H9 (cell line): ENCODE measurements around the gene SLC22A2. TPM values are rescaled to one million over a fixed set of nuclear protein-coding genes. Genes with fewer than 3 reads are reported as not detected.

ENCODE experiments used
- DNase-seq: peaks from one replicate; pipeline ENCODE4 v3.0.0-alpha.2; 2017
- H2AFZ ChIP-seq: one replicate; pipeline ENCODE4 v1.6.1; 2013; ENCODE audit warnings: mild to moderate bottlenecking, low read length, control low read depth, moderate library complexity
- H2AK5ac ChIP-seq: 2 replicates; pipeline ENCODE4 v1.6.1; 2013; ENCODE audit warnings: low read length, control low read depth, mixed read lengths; ENCODE audit not compliant: insufficient read length
- H2BK120ac ChIP-seq: one replicate; pipeline ENCODE4 v1.6.1; 2013; ENCODE audit warnings: low read depth, mild to moderate bottlenecking, low read length, control low read depth, inconsistent platforms; ENCODE audit not compliant: poor library complexity, severe bottlenecking
- H2BK12ac ChIP-seq: 2 replicates; pipeline ENCODE4 v1.6.1; 2013; ENCODE audit warnings: low read length, control low read depth, mixed read lengths, low read depth; ENCODE audit not compliant: insufficient read length
- H2BK15ac ChIP-seq: 2 replicates; pipeline ENCODE4 v1.6.1; 2013; ENCODE audit warnings: low read depth, low read length, control low read depth
- H2BK20ac ChIP-seq: one replicate; pipeline ENCODE4 v1.6.1; 2013; ENCODE audit warnings: low read depth, mild to moderate bottlenecking, low read length, control low read depth, inconsistent platforms; ENCODE audit not compliant: poor library complexity, severe bottlenecking
- H2BK5ac ChIP-seq: 2 replicates; pipeline ENCODE4 v1.6.1; 2013; ENCODE audit warnings: low read length, control low read depth, mixed read lengths; ENCODE audit not compliant: insufficient read length
- H3K14ac ChIP-seq: 2 replicates; pipeline ENCODE4 v1.6.1; 2013; ENCODE audit warnings: low read length, control low read depth; ENCODE audit not compliant: insufficient read depth
- H3K18ac ChIP-seq: 2 replicates; pipeline ENCODE4 v1.6.1; 2013; ENCODE audit warnings: low read depth, mild to moderate bottlenecking, mixed read lengths, low read length, control low read depth; ENCODE audit not compliant: insufficient read length
- H3K23ac ChIP-seq: 2 replicates; pipeline ENCODE4 v1.6.1; 2013; ENCODE audit warnings: low read length, control low read depth, mixed read lengths, low read depth; ENCODE audit not compliant: insufficient read length
- H3K23me2 ChIP-seq: 2 replicates; pipeline ENCODE4 v1.6.1; 2013; ENCODE audit warnings: low read depth, mild to moderate bottlenecking, mixed read lengths, low read length, control low read depth; ENCODE audit not compliant: insufficient read length, poor library complexity, severe bottlenecking
- H3K27ac ChIP-seq: 2 replicates; pipeline ENCODE4 v1.5.1; 2013; ENCODE audit warnings: low read length, control low read depth, mixed read lengths, low read depth; ENCODE audit not compliant: insufficient read length
- H3K27me3 ChIP-seq: 2 replicates; pipeline ENCODE4 v1.6.1; 2013; ENCODE audit warnings: low read length, control low read depth, inconsistent platforms; ENCODE audit not compliant: insufficient read depth
- H3K4ac ChIP-seq: 2 replicates; pipeline ENCODE4 v1.6.1; 2013; ENCODE audit warnings: low read depth, mild to moderate bottlenecking, control low read depth, inconsistent platforms, low read length, moderate library complexity
- H3K4me1 ChIP-seq: 2 replicates; pipeline ENCODE4 v1.6.1; 2013; ENCODE audit warnings: low read length, control low read depth, inconsistent platforms; ENCODE audit not compliant: insufficient read depth
- H3K4me2 ChIP-seq: 2 replicates; pipeline ENCODE4 v1.6.1; 2013; ENCODE audit warnings: low read length, control low read depth, mixed read lengths; ENCODE audit not compliant: insufficient read length, insufficient read depth
- H3K56ac ChIP-seq: 2 replicates; pipeline ENCODE4 v1.6.1; 2013; ENCODE audit warnings: low read depth, mild to moderate bottlenecking, mixed read lengths, low read length, control low read depth; ENCODE audit not compliant: insufficient read length
- H3K79me1 ChIP-seq: 2 replicates; pipeline ENCODE4 v1.6.1; 2013; ENCODE audit warnings: low read depth, mild to moderate bottlenecking, moderate library complexity, low read length, control low read depth, inconsistent platforms; ENCODE audit not compliant: insufficient read depth, poor library complexity, severe bottlenecking
- H3K79me2 ChIP-seq: 2 replicates; pipeline ENCODE4 v1.6.1; 2013; ENCODE audit warnings: low read length, control low read depth, inconsistent platforms; ENCODE audit not compliant: insufficient read depth
- H3K9ac ChIP-seq: 2 replicates; pipeline ENCODE4 v1.6.1; 2013; ENCODE audit warnings: low read length, control low read depth, mixed read lengths; ENCODE audit not compliant: insufficient read length; ENCODE audit errors: extremely low read depth
- H3K9me3 ChIP-seq: one replicate; pipeline ENCODE4 v1.6.1; 2013; ENCODE audit warnings: low read depth, low read length, inconsistent platforms; ENCODE audit not compliant: control insufficient read depth
- H3T11ph ChIP-seq: one replicate; pipeline ENCODE4 v1.6.1; 2013; ENCODE audit warnings: mild to moderate bottlenecking, low read length, control low read depth, inconsistent platforms
- H4K20me1 ChIP-seq: one replicate; pipeline ENCODE4 v1.6.1; 2013; ENCODE audit not compliant: control insufficient read depth, insufficient read length, insufficient read depth
- H4K5ac ChIP-seq: 2 replicates; pipeline ENCODE4 v1.6.1; 2013; ENCODE audit warnings: low read depth, mild to moderate bottlenecking, mixed read lengths, low read length, control low read depth; ENCODE audit not compliant: insufficient read length
- H4K8ac ChIP-seq: replicated peaks from 2 replicates; pipeline ENCODE4 v1.6.1; 2013; ENCODE audit warnings: low read length, control low read depth, mixed read lengths, low read depth; ENCODE audit not compliant: insufficient read length
- H4K91ac ChIP-seq: 2 replicates; pipeline ENCODE4 v1.6.1; 2013; ENCODE audit warnings: low read depth, mild to moderate bottlenecking, moderate library complexity, mixed read lengths, low read length, control low read depth; ENCODE audit not compliant: insufficient read length
- H3K27ac Mint-ChIP-seq, 3 experiments: 2 replicates in 2 of 3; 3 replicates in 1 of 3; pipeline ENCODE4 v1.8.0; 2020 to 2021; ENCODE audit warnings: mixed read lengths in 3 of 3, mild to moderate bottlenecking in 1 of 3, moderate library complexity in 1 of 3
- H3K27me3 Mint-ChIP-seq: 2 replicates; pipeline ENCODE4 v1.8.0; 2021; ENCODE audit warnings: low read depth, mild to moderate bottlenecking, moderate library complexity, mixed read lengths
- H3K36me3 Mint-ChIP-seq, 3 experiments: 2 replicates in 2 of 3; 3 replicates in 1 of 3; pipeline ENCODE4 v1.8.0; 2020 to 2021; ENCODE audit warnings: low read depth in 3 of 3, mixed read lengths in 3 of 3; ENCODE audit not compliant: insufficient read depth in 1 of 3
- H3K4me1 Mint-ChIP-seq, 2 experiments: 2 replicates each; pipeline ENCODE4 v1.8.0; 2020; ENCODE audit warnings: mixed read lengths in 2 of 2
- H3K4me3 Mint-ChIP-seq, 2 experiments: 2 replicates in 1 of 2; 3 replicates in 1 of 2; pipeline ENCODE4 v1.8.0; 2020 to 2021; ENCODE audit warnings: mild to moderate bottlenecking in 2 of 2, mixed read lengths in 2 of 2, moderate library complexity in 1 of 2
- H3K9me3 Mint-ChIP-seq, 2 experiments: 2 replicates in 1 of 2; 3 replicates in 1 of 2; pipeline ENCODE4 v1.8.0; 2020; ENCODE audit warnings: mild to moderate bottlenecking in 2 of 2, mixed read lengths in 2 of 2, moderate library complexity in 1 of 2
- CTCF ChIP-seq: fragments of 200-600 bp; sonication (generic); conservative IDR thresholded peaks from 3 replicates; pipeline ENCODE4 v1.8.0; 2021; ENCODE audit warnings: antibody characterized with exemption, mild to moderate bottlenecking
- WGBS: extraction: QIAGEN DNeasy Blood & Tissue Kit; methylation state at CpG from one replicate; pipeline ENCODE4 v1.1.7; 2013; ENCODE audit warnings: missing lambda C conversion rate, low lambda C conversion rate, mixed read lengths; ENCODE audit not compliant: insufficient read length; ENCODE audit errors: extremely low coverage; 5-methylcytosine and 5-hydroxymethylcytosine counted together
- total RNA-seq: library from RNA; stranded (reverse); gene quantifications from 2 replicates; pipeline ENCODE4 v1.2.1, GENCODE V29; 2021

Gene SLC22A2
- total RNA-seq, 1 experiment from 2014 or later: 1.0 TPM

- Histone ChIP-seq H3K23ac (no peak overlapping the region), H3K79me1 (no peaks in the 10 kb centered on the region), H2AFZ (no peak overlapping the region), H3K23me2 (no peaks in the 10 kb centered on the region), H3K27me3 (no peaks in the 10 kb centered on the region), H3K56ac (no peak overlapping the region), H2BK5ac (no peak overlapping the region), H3K18ac (no peak overlapping the region), H2BK120ac (no peak overlapping the region), H3K4me2 (no peak overlapping the region), H4K5ac (no peak overlapping the region), H3K9me3 (no peaks in the 10 kb centered on the region), H2AK5ac (no peak overlapping the region), H2BK12ac (no peak overlapping the region), H3K79me2 (no peaks in the 10 kb centered on the region), H3K4me1 (no peaks in the 10 kb centered on the region; the same call in 1 of the 2 replicates), H3K9ac (no peak overlapping the region), H3K14ac (no peak overlapping the region), H3T11ph (no peak overlapping the region), H2BK15ac (no peak overlapping the region), H4K8ac (no peak overlapping the region), H4K20me1 (no peaks in the 10 kb centered on the region), H2BK20ac (no peak overlapping the region), H4K91ac (no peak overlapping the region), H3K4ac (no peak overlapping the region), H3K27ac (no peak overlapping the region)
- peak overlapping the region in 1 of 3 experiments; percentile 26; a peak in 1 of 7 replicates for H3K27ac Mint-ChIP-seq
- peaks cover 0 to 6% (median 0%) of the 10 kb centered on the region in 3 experiments; a peak in 4 of 7 replicates for H3K36me3 Mint-ChIP-seq
- H3K27me3 Mint-ChIP-seq: peaks cover 1% of the 10 kb centered on the region; the same call in 1 of the 2 replicates
- no peak for DNase-seq
- no peak for TF ChIP-seq CTCF
- H3K4me3 Mint-ChIP-seq: no peak overlapping the region
- H3K4me1 Mint-ChIP-seq: peaks cover 18 to 19% of the 10 kb centered on the region in 2 experiments
- peaks cover 0 to 4% of the 10 kb centered on the region in 2 experiments; a peak in 3 of 5 replicates for H3K9me3 Mint-ChIP-seq
- WGBS: no CpG with 5 or more reads among the region's 15 CpGs
Measured at GRCh38 chr6:160277546-160277945, 18.9 kb upstream of the SLC22A2 start.
